Upper lobe of right lung (tissue), 1 donor: ENCODE measurements around the gene NPTN. TPM values are rescaled to one million over a fixed set of nuclear protein-coding genes. Genes with fewer than 3 reads are reported as not detected.

ENCODE experiments used
- ATAC-seq: fragments of 200-7000 bp; cut with Tn5 transposase; one replicate; pipeline ENCODE4 v1.9.1; 2020; ENCODE audit warnings: mild to moderate bottlenecking, moderate library complexity
- DNase-seq: peaks from one replicate; pipeline ENCODE4 v3.0.0-alpha.2; 2020
- H3K27ac ChIP-seq: fragments of 200-600 bp; one replicate; pipeline ENCODE4 v1.8.0; 2022
- H3K27me3 ChIP-seq: fragments of 200-600 bp; one replicate; pipeline ENCODE4 v1.8.0; 2022; ENCODE audit warnings: mild to moderate bottlenecking
- H3K36me3 ChIP-seq: fragments of 200-600 bp; one replicate; pipeline ENCODE4 v1.8.0; 2022
- H3K4me1 ChIP-seq: fragments of 200-600 bp; one replicate; pipeline ENCODE4 v1.8.0; 2022
- H3K4me3 ChIP-seq: fragments of 200-600 bp; one replicate; pipeline ENCODE4 v1.8.0; 2022; ENCODE audit warnings: mild to moderate bottlenecking
- H3K9me3 ChIP-seq: fragments of 200-600 bp; one replicate; pipeline ENCODE4 v1.8.0; 2022
- CTCF ChIP-seq: fragments of 200-600 bp; IDR thresholded peaks from one replicate; pipeline ENCODE4 v1.8.0; 2022; ENCODE audit warnings: antibody characterized with exemption
- intact Hi-C: fragments of 100-400 bp; cut with DNase I; formaldehyde crosslinking; loops from one replicate; pipeline ENCODE4 v1.11.0; 2022
- total RNA-seq: library from RNA; stranded (reverse); fragmentation: NEBNext Ultra II Directional; extraction: Animal tissue kit (Norgen Biotek cat#: 25700); gene quantifications from one replicate; pipeline ENCODE4 v1.2.1, GENCODE V29; 2021
- donor health status: DM: no; HTN: yes; CAD: no; lungs with severe emphysema.

Gene NPTN
- total RNA-seq, 1 donor from 2014 or later = 131 TPM

DNA sequence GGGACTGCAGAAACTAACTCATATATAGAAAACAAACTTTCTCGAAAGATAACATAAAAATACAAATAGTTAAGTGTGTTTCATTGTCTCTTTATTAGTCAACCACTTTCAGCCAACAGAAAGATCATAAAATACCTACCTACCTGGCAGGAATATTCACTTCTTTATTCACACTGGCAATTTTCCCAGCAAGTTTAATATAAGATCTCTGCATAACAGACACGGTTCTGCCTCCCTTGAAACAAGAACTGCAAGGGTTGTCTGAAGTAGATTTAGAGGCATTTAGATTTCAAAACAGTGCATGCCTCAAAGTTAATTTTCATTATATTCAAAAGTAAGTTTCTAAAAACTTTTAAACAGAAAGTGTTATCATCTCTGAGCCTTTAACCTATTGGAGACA lies 7.1 kb downstream of the NPTN start:
- Histone ChIP-seq H3K4me1 (peaks cover 61% of the 10 kb centered on the region), H3K27ac (no peak overlapping the region), H3K36me3 (no peaks in the 10 kb centered on the region), H3K9me3 (no peaks in the 10 kb centered on the region), H3K4me3 (no peak overlapping the region), H3K27me3 (no peaks in the 10 kb centered on the region)
- TF ChIP-seq CTCF = no peak
- ATAC-seq (no peak), DNase-seq (no peak)
- intact Hi-C loops = no loop called here

DNA sequence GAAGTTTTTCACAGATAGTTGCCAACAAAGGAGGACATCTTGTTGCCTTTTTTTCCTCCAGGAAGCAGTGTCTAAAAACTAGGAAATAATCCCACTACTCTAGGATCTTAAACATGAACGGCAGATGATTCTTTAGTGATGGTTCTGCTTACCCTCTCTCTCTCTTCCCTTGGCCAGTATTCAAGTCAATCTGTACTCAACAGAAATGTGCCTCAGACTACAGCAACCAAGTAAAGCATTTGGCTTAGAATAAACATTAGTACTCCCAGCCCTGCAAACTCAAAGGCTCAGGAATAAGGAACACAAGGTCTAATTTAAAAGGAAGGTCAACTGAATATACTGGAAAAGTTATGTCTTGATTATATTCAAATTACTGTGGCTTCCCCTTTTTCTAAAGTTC lies 8.7 kb downstream of the NPTN start:
- no peak for ATAC-seq
- DNase-seq = no peak

DNA sequence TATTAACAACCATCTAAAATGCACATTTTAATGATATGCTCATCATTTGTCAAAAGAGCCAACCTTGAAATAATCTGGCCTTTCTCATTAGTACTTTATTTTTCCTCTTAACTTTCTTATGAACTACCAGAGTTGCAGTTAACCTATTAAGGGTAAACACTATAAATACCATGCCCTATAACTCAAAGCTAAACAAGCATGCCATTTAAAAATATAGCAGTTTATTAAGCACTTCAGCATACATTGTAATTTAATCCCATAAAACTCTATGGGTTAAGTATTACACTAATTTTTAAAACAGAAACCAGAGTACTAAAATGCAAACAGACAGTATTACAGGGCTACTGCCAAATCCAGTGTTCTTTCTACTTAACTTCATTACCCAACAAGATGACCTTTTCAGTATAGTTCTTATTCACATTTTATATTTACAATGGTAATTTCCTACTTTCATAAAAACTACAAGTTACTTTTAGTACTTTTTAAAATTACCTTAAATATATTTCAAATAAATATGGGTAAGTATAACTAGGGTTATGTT lies 11.8 kb downstream of the NPTN start:
- intact Hi-C loops = no loop called here
- no peak for TF ChIP-seq CTCF
- H3K4me3 ChIP-seq = no peak overlapping the region
- H3K4me1 ChIP-seq = peaks cover 29% of the 10 kb centered on the region
- H3K27ac ChIP-seq = no peak overlapping the region
- no peaks in the 10 kb centered on the region for H3K36me3 ChIP-seq
- no peaks in the 10 kb centered on the region for H3K9me3 ChIP-seq
- no peaks in the 10 kb centered on the region for H3K27me3 ChIP-seq
- ATAC-seq (no peak), DNase-seq (no peak)

More for the DNA sequence above, 8.7 kb downstream of the NPTN start:
- H3K36me3 ChIP-seq = no peaks in the 10 kb centered on the region
- H3K27me3 ChIP-seq = no peaks in the 10 kb centered on the region
- intact Hi-C loops = no loop called here
- H3K4me1 ChIP-seq = peaks cover 58% of the 10 kb centered on the region
- no peaks in the 10 kb centered on the region for H3K9me3 ChIP-seq
- H3K4me3 ChIP-seq = no peak overlapping the region
- H3K27ac ChIP-seq = no peak overlapping the region
- no peak for TF ChIP-seq CTCF

- Histone ChIP-seq H3K9me3 (no peaks in the 10 kb centered on the region), H3K4me3 (no peak overlapping the region), H3K36me3 (no peaks in the 10 kb centered on the region), H3K4me1 (peaks cover 20% of the 10 kb centered on the region), H3K27ac (no peak overlapping the region), H3K27me3 (no peaks in the 10 kb centered on the region)
- no peak for TF ChIP-seq CTCF
- intact Hi-C loops = no loop called here
- DNase-seq = no peak
- no peak for ATAC-seq
These were observed 13.1 kb downstream of the NPTN start for GRCh38 chr15:73620078-73620477.

DNA sequence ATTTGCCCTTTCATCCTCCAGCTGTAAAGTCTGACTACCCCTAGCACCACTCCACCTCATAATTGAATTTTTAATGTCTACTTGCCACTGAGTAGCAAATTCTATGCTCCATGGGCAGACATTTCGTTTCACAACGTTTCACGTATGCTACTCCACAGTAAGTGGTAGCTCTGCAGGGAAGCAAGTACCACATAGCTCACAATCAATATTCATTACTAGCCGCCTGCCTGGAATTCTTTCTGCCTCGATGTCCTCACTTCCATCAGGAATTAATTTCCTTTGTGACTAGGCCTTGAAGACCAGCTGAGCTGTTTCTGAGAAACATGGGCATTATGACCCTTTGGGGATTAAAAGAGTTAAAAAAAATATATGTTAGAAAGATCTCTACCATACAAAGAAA lies 15.3 kb downstream of the NPTN start:
- Histone ChIP-seq H3K4me3 (no peak overlapping the region), H3K4me1 (peaks cover 20% of the 10 kb centered on the region), H3K36me3 (no peaks in the 10 kb centered on the region), H3K27me3 (no peaks in the 10 kb centered on the region), H3K9me3 (no peaks in the 10 kb centered on the region), H3K27ac (no peak overlapping the region)
- no peak for DNase-seq
- no peak for TF ChIP-seq CTCF
- ATAC-seq = no peak
- intact Hi-C loops = no loop called here

DNA sequence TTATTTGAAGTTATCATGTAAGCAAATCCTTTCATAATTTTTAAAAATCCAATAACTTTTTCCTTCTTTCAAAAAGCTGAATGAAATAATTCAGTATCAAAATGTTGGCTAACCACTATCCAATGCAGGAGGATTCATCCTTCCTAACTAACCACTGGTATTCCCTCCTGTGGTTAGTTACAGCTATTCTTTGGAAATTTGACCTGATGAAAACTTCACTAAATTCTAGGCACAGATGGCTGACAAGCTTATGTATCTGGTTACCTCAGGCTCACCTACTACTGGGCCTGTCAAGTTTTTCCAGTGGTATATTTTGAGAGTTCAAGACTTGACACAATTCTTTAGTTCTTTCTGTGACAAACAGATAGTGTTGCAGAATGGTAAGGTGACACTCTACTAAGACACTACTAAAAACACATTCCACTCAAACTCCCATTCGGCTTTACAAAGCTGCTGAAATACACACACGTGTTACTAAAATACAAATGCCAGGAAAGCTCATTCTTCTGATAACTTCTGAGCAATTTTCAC lies 15.8 kb downstream of the NPTN start:
- no peak for TF ChIP-seq CTCF
- H3K27ac ChIP-seq = no peak overlapping the region
- H3K36me3 ChIP-seq = no peaks in the 10 kb centered on the region
- DNase-seq (no peak), ATAC-seq (no peak)
- no peak overlapping the region for H3K4me3 ChIP-seq
- intact Hi-C loops = no loop called here
- no peaks in the 10 kb centered on the region for H3K9me3 ChIP-seq
- no peaks in the 10 kb centered on the region for H3K27me3 ChIP-seq
- H3K4me1 ChIP-seq = peaks cover 20% of the 10 kb centered on the region
